Measurements from ENCODE around the gene SEMA6D.

Gene SEMA6D

GRCh38 chr15:47743385-47743784 is 26.1 kb downstream of the SEMA6D start:
- FAIRE-seq, result no peak
- DNase-seq (ENCODE audit: low spot score), result no peak

DNA sequence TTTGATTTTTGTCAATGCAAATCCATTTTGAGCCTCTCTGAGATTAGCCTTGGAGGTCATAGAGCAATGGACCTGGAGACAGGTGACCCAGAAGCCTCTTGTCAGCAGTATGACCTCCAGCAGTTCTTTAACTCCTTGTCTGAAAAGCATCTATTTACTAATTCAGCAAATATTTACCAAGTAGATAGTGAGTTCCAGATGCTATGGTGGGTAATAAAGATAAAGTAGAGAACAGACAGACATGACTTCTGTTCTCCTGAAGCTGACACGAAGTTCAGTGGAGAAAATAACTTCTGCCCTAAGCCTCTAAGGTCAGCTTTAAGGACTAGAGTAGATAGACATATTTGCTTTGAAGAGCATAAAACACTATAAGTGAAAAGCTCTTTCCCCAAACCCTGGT is 26.6 kb downstream of the SEMA6D start:
- no peak for FAIRE-seq

DNA sequence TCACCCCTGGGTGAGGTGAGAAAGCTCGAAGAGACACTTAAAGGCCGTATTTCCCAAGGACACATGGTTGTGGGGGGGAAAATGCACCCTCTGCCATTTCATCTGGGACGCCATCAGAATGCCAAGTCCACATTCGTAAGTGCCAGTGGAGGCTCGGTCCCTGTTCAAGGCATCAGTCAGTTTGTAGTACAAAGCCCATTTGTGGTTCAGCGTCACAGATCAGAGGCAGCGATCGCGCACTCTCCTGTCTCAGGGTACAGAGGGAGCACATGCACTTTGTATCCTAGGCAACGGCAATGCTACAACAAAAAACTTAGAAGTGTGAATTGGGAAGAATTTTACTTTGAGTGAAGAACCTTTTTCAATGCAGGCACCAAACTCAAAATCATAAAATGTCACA is 27.2 kb downstream of the SEMA6D start:
- FAIRE-seq, result no peak
- DNase-seq (ENCODE audit: low spot score), result no peak

More for the DNA sequence above, 26.6 kb downstream of the SEMA6D start:
- no peak for DNase-seq (ENCODE audit: low spot score)

- DNase-seq (ENCODE audit: low spot score) (no peak), FAIRE-seq (no peak)
Observed at GRCh38 chr15:47744973-47745372, 27.7 kb downstream of the SEMA6D start.

DNA sequence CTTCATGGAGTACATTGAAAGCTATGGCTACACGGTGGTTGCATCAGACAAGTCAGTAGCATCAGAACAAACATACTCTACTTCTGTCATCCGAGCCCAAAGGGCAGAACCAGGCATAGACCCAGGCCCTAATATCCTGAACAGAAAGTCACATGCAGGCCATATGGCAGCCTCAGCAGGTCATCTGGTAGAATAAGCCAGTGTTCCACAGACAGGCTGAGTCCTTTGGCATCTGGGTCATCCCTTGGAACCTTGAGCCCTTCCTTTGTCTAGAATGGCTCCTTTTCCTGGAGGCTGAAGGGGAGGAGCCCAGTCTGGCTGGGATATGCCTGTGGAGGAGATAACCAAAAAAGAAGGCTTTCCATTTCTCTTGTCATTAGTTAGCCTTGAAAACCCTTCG is 29.2 kb downstream of the SEMA6D start:
- no peak for DNase-seq (ENCODE audit: low spot score)
- FAIRE-seq, result no peak

DNA sequence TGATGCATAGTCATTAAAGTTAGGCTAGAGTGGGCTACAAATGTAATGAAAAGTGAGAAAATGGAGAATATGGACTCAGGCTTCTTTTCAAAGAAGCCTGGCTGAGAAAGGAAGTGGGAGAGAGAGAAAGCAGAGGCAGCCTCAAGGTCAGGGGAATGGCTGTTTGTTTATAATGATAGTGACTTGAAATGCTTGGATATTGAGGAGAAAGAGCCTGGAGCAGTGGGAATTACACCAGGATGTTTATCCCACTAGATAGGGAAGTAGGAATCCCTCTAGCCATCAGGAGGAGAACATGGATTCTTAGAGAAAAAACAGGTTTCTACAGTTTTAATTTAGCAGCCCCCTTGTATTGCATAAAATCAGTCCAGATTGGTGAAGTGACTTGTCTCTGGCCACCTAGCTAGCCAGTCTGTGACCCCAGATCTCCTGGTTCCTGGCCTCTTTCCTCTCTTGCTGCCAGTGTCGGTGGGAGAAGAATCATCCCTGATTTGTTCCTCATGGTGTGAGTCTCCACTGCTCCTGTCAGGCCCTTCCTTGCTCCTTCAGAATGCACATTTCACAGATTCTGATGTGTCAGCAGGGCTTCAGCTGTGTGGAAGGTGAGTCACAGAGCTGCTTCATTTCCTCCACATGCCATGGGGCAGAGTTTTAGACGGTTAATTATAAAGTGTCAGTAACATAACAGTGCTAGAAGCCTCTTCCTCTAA is 32.9 kb downstream of the SEMA6D start:
- no peak for FAIRE-seq
- DNase-seq (ENCODE audit: low spot score), result peak; percentile 65

- FAIRE-seq, result no peak
- DNase-seq (ENCODE audit: low spot score), result no peak
Observed at GRCh38 chr15:47750740-47751262, 33.5 kb downstream of the SEMA6D start.

DNA sequence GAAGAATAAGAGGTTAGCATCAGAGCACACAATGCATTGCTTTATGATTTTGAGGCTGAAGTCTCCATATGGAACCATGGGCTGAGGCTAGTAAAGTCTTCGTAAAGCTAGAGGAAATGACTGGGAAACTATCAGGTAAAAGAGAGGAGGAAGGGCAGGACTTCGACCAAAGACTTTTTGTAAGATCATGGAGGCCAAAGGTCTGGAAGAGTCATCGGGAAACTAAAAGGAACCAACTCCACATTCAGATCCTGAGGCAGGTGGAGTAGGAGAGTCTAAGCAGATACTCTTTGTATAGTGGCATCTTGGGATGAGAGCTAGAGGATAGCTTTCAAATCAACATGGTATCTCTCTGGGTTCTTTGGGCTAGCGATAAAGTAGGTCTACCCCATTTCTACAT is 36.3 kb downstream of the SEMA6D start:
- no peak for DNase-seq (ENCODE audit: low spot score)
- FAIRE-seq, result no peak

- DNase-seq (ENCODE audit: low spot score) (no peak), FAIRE-seq (no peak)
Observed at GRCh38 chr15:47754312-47754711, 37.0 kb downstream of the SEMA6D start.

- FAIRE-seq, result no peak
- no peak for DNase-seq (ENCODE audit: low spot score)
Observed at GRCh38 chr15:47755941-47756340, 38.6 kb downstream of the SEMA6D start.

- DNase-seq (ENCODE audit: low spot score) (peak; percentile 55), FAIRE-seq (no peak)
Observed at GRCh38 chr15:47756872-47757271, 39.6 kb downstream of the SEMA6D start.

GRCh38 chr15:47757331-47757730 is 40.0 kb downstream of the SEMA6D start:
- DNase-seq (ENCODE audit: low spot score) (no peak), FAIRE-seq (no peak)

DNA sequence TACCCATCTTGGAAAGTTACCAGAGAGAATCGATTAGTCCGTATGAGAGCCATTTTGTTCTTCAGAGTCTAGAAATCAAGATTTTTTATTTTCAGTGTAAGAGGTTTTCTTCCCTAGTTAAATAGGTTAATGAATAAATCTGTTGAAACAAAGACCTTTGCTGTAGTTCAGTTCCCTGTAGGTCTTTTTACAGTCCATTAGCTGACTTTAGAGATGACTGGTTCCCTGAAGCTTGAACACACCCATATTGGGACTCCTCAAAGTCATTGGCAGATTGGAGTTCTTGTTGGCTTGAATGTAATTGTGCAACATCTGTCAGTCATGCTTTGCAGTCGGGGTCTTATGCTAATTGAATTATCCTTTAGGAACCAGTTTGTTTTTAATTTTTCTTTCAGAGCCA is 45.3 kb downstream of the SEMA6D start:
- no peak for FAIRE-seq
- DNase-seq (ENCODE audit: low spot score), result no peak

DNA sequence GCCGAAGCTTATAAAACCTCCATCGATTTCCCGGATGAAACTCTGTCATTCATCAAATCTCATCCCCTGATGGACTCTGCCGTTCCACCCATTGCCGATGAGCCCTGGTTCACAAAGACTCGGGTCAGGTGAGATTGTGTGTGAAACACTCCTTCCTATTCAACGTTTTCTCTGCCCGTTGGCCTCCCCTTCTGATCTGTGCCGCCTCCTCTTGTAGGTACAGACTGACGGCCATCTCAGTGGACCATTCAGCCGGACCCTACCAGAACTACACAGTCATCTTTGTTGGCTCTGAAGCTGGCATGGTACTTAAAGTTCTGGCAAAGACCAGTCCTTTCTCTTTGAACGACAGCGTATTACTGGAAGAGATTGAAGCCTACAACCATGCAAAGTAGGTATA is 47.4 kb downstream of the SEMA6D start:
- FAIRE-seq, result no peak

DNA sequence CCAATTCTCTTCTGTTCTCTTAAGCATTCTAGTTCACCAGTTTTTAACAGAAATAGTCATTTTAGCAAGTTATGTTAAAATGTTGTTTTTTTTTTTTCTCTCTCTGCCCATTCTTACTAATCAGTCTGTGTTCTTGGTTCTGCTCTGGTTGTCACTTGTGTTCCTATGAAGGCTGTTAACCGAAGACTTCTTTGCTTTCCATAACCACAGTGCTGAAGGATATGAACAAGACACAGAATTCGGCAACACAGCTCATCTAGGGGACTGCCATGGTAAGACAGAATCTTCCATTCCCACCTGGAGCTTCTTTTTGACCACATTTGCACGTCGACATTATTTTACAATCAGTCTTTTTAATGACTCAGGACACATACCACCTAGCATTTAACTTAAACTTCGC is 49.1 kb downstream of the SEMA6D start:
- DNase-seq (ENCODE audit: low spot score) (no peak), FAIRE-seq (no peak)

More for the DNA sequence above, 47.4 kb downstream of the SEMA6D start:
- no peak for DNase-seq (ENCODE audit: low spot score)

DNA sequence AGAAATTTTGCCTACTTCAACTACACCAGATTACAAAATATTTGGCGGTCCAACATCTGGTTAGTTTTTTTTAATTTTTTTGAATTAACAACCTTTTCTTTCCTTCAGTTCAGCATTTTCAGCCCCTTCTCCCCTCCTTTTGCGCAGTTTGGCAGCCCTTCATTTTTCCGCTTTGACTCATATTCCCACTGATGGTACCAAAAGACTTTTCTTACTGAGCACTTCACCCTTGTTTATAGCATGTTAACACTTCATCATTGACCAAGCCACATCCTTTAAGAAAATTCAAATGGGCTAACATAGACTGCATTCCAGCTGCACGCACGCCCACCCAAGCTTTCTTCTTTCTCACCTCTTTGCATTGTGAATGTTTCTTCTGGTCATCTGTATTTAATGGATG is 49.7 kb downstream of the SEMA6D start:
- DNase-seq (ENCODE audit: low spot score), result no peak
- no peak for FAIRE-seq

DNA sequence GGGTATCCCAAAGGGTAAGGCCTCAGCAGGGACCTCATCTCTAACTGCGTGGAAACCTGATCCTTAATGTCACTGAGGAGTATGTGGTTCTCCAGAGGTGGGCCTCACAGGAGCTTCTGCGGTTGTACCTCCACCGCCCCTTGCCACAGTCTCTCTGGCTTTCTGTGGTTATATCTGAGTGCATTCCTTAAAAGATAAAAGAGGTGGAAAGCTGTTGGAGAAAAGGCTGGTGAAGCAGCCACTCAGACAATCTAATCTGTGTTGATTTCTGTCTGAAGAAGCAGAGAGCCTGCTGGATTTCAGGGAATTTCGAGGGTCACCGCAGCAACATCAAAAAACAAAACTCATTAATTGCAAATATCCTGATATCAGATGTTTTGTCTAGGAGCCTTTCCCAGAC is 51.4 kb downstream of the SEMA6D start:
- FAIRE-seq (no peak), DNase-seq (ENCODE audit: low spot score) (no peak)

- FAIRE-seq (no peak), DNase-seq (ENCODE audit: low spot score) (no peak)
Observed at GRCh38 chr15:47769166-47769565, 51.9 kb downstream of the SEMA6D start.

DNA sequence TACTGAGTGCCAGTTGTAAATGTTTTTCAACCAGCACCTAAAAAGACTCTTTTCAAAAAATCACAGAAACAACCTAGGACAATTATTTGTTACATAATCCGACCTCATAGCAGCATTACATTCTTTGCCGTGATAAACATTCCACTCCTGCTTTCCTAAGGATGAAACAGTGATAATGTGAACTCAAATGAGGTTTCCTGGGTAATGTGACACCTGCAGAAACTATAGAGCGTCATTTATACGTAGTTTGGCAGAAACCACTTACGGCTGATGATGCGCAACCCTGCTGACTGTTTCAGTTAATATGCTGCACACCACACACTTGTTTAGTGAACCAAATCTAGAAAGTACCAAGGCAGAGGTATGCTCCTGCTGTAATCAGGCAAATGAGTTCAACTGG is 55.8 kb downstream of the SEMA6D start:
- FAIRE-seq, result no peak

DNA sequence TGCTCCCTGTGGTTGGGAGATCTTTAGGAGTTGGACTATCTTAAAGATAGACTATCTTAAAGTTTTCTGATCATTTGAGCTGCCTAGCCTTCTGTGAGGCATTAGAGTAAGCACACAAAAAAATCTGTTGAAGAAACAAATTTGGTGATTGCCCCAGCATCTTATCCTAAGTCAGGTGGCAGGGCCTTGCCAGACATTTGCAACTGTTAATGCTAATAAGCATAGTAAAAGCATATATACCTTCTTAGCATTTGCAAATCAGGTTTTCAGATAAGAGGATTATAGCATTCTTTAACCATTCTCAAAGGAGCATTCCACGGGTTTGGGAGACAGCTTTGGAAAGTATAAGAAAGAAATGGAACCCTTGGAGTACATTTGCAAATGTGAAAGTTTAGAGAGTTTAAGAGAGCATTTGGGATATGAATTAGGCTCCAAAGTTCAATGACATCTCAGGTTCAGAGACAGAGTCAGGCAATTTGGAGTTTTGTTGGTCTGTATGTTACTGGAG is 61.0 kb downstream of the SEMA6D start:
- no peak for DNase-seq (ENCODE audit: low spot score)
- no peak for FAIRE-seq

More for the DNA sequence above, 55.8 kb downstream of the SEMA6D start:
- no peak for DNase-seq (ENCODE audit: low spot score)

DNA sequence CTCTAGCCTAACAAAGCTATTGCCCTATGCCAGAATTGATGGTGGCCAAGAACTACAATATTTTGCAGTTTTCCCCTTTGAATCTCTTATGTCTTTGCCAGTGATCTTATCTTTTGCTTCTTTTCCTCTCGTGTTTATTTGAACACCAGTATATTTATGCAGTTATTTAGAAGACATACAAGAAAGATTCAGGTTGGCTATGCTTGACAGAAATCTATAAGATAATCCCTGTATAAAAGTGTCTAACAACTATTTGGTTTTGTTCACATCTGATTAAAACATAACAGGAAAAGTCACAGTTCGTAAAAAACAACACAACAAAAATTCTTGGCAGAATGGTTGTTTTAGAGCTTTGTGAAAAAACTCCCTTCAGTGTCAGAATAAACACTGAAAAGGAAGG is 63.7 kb downstream of the SEMA6D start:
- DNase-seq (ENCODE audit: low spot score) (no peak), FAIRE-seq (no peak)

- FAIRE-seq (no peak), DNase-seq (ENCODE audit: low spot score) (no peak)
Observed at GRCh38 chr15:47781527-47781926, 64.2 kb downstream of the SEMA6D start.

GRCh38 chr15:47784820-47785219 is 67.5 kb downstream of the SEMA6D start:
- DNase-seq (ENCODE audit: low spot score), result no peak
- FAIRE-seq, result no peak

Measured in urothelium cell line (cell line).